Esophagus squamous epithelium (tissue), 4 donors: ENCODE measurements around the gene SLC27A5.

Experiments used
- POLR2A ChIP-seq, 4 donors: fragments of 450-650 bp; IDR thresholded peaks; one replicate each; pipeline ENCODE4 v1.6.1; 2017; ENCODE audit warnings: antibody characterized with exemption in 4 of 4, mild to moderate bottlenecking in 4 of 4, moderate library complexity in 3 of 4
- TF ChIP-seq, protein P1 (sequence below), 6 experiments: fragments of 450-650 bp in 4 of 6; fragments of 200-600 bp in 2 of 6; sonication (generic) in 2 of 6; IDR thresholded peaks; one replicate each; pipeline ENCODE4 v1.5.1; 2016 to 2019; ENCODE audit warnings: antibody characterized with exemption in 6 of 6, mild to moderate bottlenecking in 4 of 6, moderate library complexity in 4 of 6

DNA sequence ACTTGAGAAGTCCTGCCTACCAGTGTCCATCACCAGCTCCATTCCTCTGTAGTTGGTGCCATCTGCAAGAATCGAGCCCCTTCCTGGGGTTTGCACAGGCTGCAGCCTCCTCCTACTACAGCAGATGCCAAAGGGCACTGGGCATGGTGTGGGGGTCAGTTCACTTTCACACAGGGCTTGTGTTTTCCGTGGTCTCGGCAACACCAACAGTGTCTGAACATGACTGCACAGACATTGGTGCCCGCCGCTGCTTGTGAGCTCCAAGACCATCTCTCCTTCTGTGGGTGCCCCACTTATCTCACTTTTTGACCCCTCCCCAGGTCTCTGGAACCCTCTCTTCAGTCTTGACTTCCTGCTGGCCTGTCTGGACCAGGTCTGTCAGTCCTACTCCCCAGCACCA is 20.4 kb downstream of the SLC27A5 start:
- TF ChIP-seq, protein P1, sequence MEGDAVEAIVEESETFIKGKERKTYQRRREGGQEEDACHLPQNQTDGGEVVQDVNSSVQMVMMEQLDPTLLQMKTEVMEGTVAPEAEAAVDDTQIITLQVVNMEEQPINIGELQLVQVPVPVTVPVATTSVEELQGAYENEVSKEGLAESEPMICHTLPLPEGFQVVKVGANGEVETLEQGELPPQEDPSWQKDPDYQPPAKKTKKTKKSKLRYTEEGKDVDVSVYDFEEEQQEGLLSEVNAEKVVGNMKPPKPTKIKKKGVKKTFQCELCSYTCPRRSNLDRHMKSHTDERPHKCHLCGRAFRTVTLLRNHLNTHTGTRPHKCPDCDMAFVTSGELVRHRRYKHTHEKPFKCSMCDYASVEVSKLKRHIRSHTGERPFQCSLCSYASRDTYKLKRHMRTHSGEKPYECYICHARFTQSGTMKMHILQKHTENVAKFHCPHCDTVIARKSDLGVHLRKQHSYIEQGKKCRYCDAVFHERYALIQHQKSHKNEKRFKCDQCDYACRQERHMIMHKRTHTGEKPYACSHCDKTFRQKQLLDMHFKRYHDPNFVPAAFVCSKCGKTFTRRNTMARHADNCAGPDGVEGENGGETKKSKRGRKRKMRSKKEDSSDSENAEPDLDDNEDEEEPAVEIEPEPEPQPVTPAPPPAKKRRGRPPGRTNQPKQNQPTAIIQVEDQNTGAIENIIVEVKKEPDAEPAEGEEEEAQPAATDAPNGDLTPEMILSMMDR (IDR thresholded peaks at IDR 0.05), result no peak
- no peak for TF ChIP-seq POLR2A (IDR thresholded peaks at IDR 0.05)
